ENCODE results near the gene ITFG1. TPM values are rescaled to one million over a fixed set of nuclear protein-coding genes. Genes with fewer than 3 reads are reported as not detected.

ITFG1 gene
- total and polyA plus RNA-seq, 2 of the 13 experiments (the other 11 are each of a cell fraction or from before 2014, with no cell fraction given), result 74.5 to 150 TPM

DNA sequence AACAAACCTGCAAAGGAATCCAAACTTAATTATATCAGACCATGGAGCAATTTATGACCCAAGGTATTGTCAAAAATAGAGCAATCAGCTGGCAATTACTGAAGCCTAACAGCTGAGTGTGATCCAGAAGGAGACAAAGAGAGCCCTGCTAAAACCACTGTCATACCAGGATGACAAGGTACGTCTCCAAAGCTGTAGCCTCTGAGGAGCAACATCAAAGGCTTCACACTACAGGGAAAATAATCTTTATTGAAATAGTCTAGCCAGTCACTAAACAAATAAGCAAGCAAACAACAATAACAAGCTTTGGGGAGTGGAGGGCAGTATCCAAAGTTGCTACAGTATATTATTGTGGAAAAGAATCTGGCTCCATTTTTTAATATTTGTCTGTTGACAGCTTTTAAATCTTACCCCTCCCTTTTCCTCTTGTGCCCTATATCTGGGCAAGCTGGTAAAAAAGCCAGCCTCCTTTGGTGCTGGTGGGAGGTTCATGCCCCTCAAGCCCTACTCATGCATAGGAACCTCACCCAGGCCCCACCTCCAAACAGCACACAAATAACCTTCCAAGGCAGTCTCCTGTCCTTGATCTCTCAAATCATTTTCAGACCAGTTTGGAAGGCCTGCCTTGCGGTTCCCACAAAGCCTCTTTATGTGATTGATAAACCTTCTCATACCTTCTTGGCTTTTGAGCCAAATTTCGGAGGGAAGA lies 73.7 kb downstream of the ITFG1 start (continued):
- TF ChIP-seq FOXO1 (CRISPR knock-in tag; IDR thresholded peaks at IDR 0.05), result no peak
- no peak for TF ChIP-seq HMG20B (CRISPR knock-in tag; conservative IDR thresholded peaks at IDR 0.05)
- no peak for TF ChIP-seq SRSF1 (optimal IDR thresholded peaks at IDR 0.05; ENCODE audit: low read depth, low read length)
- no peak for TF ChIP-seq RELA (CRISPR knock-in tag; IDR thresholded peaks at IDR 0.05)
- TF ChIP-seq, protein P1, sequence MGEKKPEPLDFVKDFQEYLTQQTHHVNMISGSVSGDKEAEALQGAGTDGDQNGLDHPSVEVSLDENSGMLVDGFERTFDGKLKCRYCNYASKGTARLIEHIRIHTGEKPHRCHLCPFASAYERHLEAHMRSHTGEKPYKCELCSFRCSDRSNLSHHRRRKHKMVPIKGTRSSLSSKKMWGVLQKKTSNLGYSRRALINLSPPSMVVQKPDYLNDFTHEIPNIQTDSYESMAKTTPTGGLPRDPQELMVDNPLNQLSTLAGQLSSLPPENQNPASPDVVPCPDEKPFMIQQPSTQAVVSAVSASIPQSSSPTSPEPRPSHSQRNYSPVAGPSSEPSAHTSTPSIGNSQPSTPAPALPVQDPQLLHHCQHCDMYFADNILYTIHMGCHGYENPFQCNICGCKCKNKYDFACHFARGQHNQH (CRISPR knock-in tag; IDR thresholded peaks at IDR 0.05), result no peak
- TF ChIP-seq TBX3 (IDR thresholded peaks at IDR 0.05; ENCODE audit: borderline replicate concordance), result peak; percentile 70; the same call in 1 of the 2 replicates
- TF ChIP-seq, protein P2, sequence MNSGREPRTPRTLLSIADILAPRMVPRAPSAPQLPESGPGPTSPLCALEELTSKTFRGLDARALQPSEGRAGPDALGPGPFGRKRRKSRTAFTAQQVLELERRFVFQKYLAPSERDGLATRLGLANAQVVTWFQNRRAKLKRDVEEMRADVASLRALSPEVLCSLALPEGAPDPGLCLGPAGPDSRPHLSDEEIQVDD (CRISPR knock-in tag; IDR thresholded peaks at IDR 0.05; ENCODE audit: borderline replicate concordance), result no peak
- TF ChIP-seq MTF2 (CRISPR knock-in tag; IDR thresholded peaks at IDR 0.05; ENCODE audit: borderline replicate concordance), result no peak
- TF ChIP-seq, protein P3, sequence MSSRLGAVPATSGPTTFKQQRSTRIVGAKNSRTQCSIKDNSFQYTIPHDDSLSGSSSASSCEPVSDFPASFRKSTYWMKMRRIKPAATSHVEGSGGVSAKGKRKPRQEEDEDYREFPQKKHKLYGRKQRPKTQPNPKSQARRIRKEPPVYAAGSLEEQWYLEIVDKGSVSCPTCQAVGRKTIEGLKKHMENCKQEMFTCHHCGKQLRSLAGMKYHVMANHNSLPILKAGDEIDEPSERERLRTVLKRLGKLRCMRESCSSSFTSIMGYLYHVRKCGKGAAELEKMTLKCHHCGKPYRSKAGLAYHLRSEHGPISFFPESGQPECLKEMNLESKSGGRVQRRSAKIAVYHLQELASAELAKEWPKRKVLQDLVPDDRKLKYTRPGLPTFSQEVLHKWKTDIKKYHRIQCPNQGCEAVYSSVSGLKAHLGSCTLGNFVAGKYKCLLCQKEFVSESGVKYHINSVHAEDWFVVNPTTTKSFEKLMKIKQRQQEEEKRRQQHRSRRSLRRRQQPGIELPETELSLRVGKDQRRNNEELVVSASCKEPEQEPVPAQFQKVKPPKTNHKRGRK (CRISPR knock-in tag; IDR thresholded peaks at IDR 0.05), result no peak
- TF ChIP-seq ZNF530 (CRISPR knock-in tag; IDR thresholded peaks at IDR 0.05; ENCODE audit: low read depth), result no peak
- peak in 1 of 2 experiments; percentile 52; a peak in 1 of 4 replicates for TF ChIP-seq EP300 (IDR thresholded peaks at IDR 0.05; ENCODE audit: low read depth in 2 of 2, low read length in 2 of 2)
- TF ChIP-seq EP300 (CRISPR knock-in tag; IDR thresholded peaks at IDR 0.05; ENCODE audit: borderline replicate concordance), result no peak
- TF ChIP-seq, protein P4, sequence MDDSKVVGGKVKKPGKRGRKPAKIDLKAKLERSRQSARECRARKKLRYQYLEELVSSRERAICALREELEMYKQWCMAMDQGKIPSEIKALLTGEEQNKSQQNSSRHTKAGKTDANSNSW (CRISPR knock-in tag; IDR thresholded peaks at IDR 0.05; ENCODE audit: borderline replicate concordance), result no peak
- TF ChIP-seq, protein P5, sequence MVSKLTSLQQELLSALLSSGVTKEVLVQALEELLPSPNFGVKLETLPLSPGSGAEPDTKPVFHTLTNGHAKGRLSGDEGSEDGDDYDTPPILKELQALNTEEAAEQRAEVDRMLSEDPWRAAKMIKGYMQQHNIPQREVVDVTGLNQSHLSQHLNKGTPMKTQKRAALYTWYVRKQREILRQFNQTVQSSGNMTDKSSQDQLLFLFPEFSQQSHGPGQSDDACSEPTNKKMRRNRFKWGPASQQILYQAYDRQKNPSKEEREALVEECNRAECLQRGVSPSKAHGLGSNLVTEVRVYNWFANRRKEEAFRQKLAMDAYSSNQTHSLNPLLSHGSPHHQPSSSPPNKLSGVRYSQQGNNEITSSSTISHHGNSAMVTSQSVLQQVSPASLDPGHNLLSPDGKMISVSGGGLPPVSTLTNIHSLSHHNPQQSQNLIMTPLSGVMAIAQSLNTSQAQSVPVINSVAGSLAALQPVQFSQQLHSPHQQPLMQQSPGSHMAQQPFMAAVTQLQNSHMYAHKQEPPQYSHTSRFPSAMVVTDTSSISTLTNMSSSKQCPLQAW (CRISPR knock-in tag; IDR thresholded peaks at IDR 0.05), result no peak
- no peak for TF ChIP-seq MTF1 (CRISPR knock-in tag; IDR thresholded peaks at IDR 0.05)
- TF ChIP-seq, protein P6, sequence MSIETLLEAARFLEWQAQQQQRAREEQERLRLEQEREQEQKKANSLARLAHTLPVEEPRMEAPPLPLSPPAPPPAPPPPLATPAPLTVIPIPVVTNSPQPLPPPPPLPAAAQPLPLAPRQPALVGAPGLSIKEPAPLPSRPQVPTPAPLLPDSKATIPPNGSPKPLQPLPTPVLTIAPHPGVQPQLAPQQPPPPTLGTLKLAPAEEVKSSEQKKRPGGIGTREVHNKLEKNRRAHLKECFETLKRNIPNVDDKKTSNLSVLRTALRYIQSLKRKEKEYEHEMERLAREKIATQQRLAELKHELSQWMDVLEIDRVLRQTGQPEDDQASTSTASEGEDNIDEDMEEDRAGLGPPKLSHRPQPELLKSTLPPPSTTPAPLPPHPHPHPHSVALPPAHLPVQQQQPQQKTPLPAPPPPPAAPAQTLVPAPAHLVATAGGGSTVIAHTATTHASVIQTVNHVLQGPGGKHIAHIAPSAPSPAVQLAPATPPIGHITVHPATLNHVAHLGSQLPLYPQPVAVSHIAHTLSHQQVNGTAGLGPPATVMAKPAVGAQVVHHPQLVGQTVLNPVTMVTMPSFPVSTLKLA (IDR thresholded peaks at IDR 0.05), result no peak
- TF ChIP-seq KLF16 (CRISPR knock-in tag; IDR thresholded peaks at IDR 0.05), result no peak
- TF ChIP-seq, protein P7, sequence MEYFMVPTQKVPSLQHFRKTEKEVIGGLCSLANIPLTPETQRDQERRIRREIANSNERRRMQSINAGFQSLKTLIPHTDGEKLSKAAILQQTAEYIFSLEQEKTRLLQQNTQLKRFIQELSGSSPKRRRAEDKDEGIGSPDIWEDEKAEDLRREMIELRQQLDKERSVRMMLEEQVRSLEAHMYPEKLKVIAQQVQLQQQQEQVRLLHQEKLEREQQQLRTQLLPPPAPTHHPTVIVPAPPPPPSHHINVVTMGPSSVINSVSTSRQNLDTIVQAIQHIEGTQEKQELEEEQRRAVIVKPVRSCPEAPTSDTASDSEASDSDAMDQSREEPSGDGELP (IDR thresholded peaks at IDR 0.05; ENCODE audit: borderline replicate concordance, low read depth), result peak; percentile 44; the same call in 1 of the 2 replicates
- TF ChIP-seq CHCHD3 (CRISPR knock-in tag; IDR thresholded peaks at IDR 0.05), result no peak
- no peak for TF ChIP-seq SOX13 (IDR thresholded peaks at IDR 0.05)
- TF ChIP-seq SOX13 (CRISPR knock-in tag; conservative IDR thresholded peaks at IDR 0.05 in 1 of 2, IDR thresholded peaks at IDR 0.05 in 1 of 2), result peak in 1 of 2 experiments; percentile 34; a peak in 1 of 4 replicates
- peak; percentile 64; the same call in 1 of the 2 replicates for TF ChIP-seq FOXP1 (IDR thresholded peaks at IDR 0.05)
- TF ChIP-seq FOXP1 (CRISPR knock-in tag; IDR thresholded peaks at IDR 0.05), result peak; percentile 81

Measured in HepG2 (cell line).